ENCODE measurements around the gene CCDC197. TPM values are rescaled to one million over a fixed set of nuclear protein-coding genes. Genes with fewer than 3 reads are reported as not detected.

The CCDC197 gene
- total RNA-seq, 1 donor, result not detected

GRCh38 chr14:94045563-94046345, 48.7 kb downstream of the CCDC197 start:
- no peak overlapping the region for H3K4me3 ChIP-seq (ENCODE audit: low read depth, low read length)
- DNase-seq (ENCODE audit: low read depth), result no peak
- no peak for TF ChIP-seq CTCF (IDR thresholded peaks at IDR 0.05; ENCODE audit: insufficient read depth, low read depth, low read length)

DNA sequence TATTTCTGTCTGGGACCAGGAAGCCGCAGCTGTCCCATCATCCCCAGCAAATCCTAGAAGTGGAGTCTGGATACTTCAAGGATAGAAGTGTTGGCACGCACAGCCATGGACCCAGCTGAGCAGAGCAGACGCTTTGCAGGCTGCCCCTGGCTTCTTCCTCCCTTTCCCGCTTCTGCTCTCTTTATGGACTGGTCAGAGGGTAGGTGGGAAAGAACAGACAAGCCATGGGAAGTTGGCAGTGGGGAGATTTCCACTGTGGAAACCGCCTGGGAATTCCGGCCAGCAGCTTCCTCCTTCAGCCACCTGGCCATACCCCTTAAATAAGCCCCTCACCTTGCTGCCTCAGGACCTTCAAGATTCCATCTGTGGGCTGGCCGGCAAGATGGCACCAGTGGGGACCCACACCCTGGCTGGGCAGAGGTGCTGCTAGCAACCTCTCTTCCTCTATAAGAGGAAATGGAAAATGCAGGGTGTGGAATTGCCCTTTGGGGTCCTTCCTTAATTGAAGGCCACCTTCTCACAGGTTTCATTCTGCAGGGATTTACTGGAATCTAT, 49.7 kb downstream of the CCDC197 start:
- no peak overlapping the region for H3K4me3 ChIP-seq (ENCODE audit: low read depth, low read length)
- DNase-seq (ENCODE audit: low read depth), result no peak
- no peak for TF ChIP-seq CTCF (IDR thresholded peaks at IDR 0.05; ENCODE audit: insufficient read depth, low read depth, low read length)

DNA sequence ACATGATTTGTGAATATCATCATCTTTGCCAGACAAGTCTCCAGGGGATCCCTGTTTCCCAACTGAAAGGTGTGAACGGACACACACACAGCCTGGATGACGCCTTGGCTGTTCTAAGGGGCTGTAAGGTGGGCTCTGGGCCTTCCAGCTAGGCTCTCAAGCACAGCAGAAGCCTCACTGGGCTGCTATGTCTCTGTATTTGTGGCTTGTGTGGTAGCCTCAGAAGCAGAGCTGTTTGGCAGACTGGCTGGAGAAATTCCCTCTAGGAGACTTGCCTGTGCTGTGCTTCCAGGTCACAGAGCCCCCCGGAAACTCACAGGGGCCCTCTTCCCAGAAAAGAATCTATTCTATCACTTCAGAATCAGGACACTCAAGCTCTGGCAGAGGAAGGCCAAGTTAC, 50.5 kb downstream of the CCDC197 start:
- no peak overlapping the region for H3K4me3 ChIP-seq (ENCODE audit: low read depth, low read length)
- TF ChIP-seq CTCF (IDR thresholded peaks at IDR 0.05; ENCODE audit: insufficient read depth, low read depth, low read length), result no peak
- DNase-seq (ENCODE audit: low read depth), result no peak

GRCh38 chr14:94048691-94049624, 51.9 kb downstream of the CCDC197 start:
- H3K4me3 ChIP-seq (ENCODE audit: low read depth, low read length), result no peak overlapping the region
- no peak for DNase-seq (ENCODE audit: low read depth)
- no peak for TF ChIP-seq CTCF (IDR thresholded peaks at IDR 0.05; ENCODE audit: insufficient read depth, low read depth, low read length)

DNA sequence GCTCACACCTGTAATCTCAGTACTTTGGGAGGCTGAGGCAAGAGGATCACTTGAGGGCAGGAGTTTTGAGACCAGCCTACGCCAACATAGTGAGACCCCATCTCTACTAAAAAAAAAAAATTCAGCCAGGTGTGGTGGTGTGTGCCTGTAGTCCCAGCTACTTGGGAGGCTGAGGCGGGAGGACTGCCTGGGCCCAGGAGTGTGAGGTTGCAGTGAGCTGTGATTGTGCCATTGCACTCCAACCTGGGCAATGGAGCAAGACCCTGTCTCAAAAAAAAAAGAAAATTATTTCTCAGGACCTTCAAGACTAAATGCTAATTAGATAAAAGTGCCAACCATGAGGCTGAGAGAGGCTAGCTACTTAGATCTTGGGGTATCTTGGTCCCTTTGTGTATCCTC, 52.5 kb downstream of the CCDC197 start:
- DNase-seq (ENCODE audit: low read depth), result no peak

More for the DNA sequence above, 52.5 kb downstream of the CCDC197 start:
- TF ChIP-seq CTCF (IDR thresholded peaks at IDR 0.05; ENCODE audit: insufficient read depth, low read depth, low read length), result no peak
- no peak overlapping the region for H3K4me3 ChIP-seq (ENCODE audit: low read depth, low read length)

Data from fibroblast of villous mesenchyme (primary cell).